ENCODE results near the gene HMGB4.

The HMGB4 gene

DNA sequence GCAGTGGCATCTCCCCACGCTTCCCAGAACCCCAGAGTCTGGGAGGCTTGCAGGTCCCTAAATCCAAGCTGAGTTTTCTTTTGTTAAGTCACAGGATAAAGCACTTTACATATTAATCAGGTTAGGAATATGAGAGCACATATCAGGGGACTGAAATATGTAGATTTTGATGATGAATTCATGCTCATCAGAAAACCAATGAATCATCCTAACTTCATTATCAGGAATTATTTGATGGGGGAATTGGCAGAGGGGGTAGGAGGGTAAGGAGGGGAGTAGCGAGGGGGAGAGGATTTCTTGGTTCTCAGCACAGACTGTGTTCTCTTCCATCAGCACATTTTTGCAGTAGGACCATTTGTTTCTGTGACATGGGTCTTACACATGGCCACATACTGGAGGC lies 32.1 kb downstream of the HMGB4 start:
- Histone ChIP-seq H3K4me2 (no peak overlapping the region), H3K9ac (no peak overlapping the region), H2AFZ (ENCODE audit: low read depth) (no peak overlapping the region), H3K4me1 (ENCODE audit: low read depth, poor library complexity, severe bottlenecking) (no peaks in the 10 kb centered on the region), H3K36me3 (ENCODE audit: insufficient read depth) (no peaks in the 10 kb centered on the region), H3K27me3 (ENCODE audit: insufficient read depth, low read depth) (no peaks in the 10 kb centered on the region), H3K79me2 (ENCODE audit: insufficient read depth, low read depth) (no peaks in the 10 kb centered on the region), H4K20me1 (ENCODE audit: insufficient read depth) (no peaks in the 10 kb centered on the region), H3K4me3 (IDR thresholded peaks at IDR 0.05; ENCODE audit: insufficient read depth, low read depth, low read length) (no peak overlapping the region), H3K27ac (no peak overlapping the region)
- TF ChIP-seq, protein P1, sequence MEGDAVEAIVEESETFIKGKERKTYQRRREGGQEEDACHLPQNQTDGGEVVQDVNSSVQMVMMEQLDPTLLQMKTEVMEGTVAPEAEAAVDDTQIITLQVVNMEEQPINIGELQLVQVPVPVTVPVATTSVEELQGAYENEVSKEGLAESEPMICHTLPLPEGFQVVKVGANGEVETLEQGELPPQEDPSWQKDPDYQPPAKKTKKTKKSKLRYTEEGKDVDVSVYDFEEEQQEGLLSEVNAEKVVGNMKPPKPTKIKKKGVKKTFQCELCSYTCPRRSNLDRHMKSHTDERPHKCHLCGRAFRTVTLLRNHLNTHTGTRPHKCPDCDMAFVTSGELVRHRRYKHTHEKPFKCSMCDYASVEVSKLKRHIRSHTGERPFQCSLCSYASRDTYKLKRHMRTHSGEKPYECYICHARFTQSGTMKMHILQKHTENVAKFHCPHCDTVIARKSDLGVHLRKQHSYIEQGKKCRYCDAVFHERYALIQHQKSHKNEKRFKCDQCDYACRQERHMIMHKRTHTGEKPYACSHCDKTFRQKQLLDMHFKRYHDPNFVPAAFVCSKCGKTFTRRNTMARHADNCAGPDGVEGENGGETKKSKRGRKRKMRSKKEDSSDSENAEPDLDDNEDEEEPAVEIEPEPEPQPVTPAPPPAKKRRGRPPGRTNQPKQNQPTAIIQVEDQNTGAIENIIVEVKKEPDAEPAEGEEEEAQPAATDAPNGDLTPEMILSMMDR (conservative IDR thresholded peaks at IDR 0.05; ENCODE audit: low read depth, low read length) = no peak

DNA sequence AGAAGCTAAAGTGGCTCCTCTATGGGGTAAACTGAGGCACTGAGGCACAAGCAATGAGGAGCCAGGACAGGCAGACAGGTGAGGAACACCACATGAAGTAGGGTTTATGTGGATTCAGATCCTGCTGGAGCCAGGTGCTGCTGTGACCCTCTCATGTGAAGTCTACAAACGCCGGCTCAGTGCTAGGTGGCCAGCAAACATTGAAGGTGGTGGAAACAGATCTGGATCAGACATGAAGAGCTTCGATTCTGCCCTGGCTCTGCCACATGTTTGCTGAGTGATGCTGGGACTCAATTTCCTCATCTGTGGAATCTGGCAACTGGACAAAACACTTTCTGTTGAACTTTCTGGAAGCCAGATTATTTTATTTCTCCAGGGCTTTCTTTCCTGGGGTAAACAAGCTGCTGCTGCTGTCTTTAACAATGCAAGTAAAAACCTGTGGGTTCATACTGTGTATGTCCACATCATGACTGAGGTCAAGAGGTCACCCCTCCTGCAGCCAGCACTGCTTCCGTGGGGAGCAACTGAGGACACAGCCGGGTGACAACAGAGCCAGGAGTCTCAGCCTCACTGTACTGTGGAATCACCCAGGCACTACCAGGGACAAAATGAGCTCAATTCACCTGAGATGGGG lies 33.3 kb downstream of the HMGB4 start:
- H2AFZ ChIP-seq (ENCODE audit: low read depth) = no peak overlapping the region
- no peaks in the 10 kb centered on the region for H4K20me1 ChIP-seq (ENCODE audit: insufficient read depth)
- no peak overlapping the region for H3K9ac ChIP-seq
- no peaks in the 10 kb centered on the region for H3K4me1 ChIP-seq (ENCODE audit: low read depth, poor library complexity, severe bottlenecking)
- H3K27me3 ChIP-seq (ENCODE audit: insufficient read depth, low read depth) = no peaks in the 10 kb centered on the region
- no peak overlapping the region for H3K4me3 ChIP-seq (IDR thresholded peaks at IDR 0.05; ENCODE audit: insufficient read depth, low read depth, low read length)
- H3K36me3 ChIP-seq (ENCODE audit: insufficient read depth) = no peaks in the 10 kb centered on the region
- no peak overlapping the region for H3K27ac ChIP-seq
- TF ChIP-seq, protein P1 (conservative IDR thresholded peaks at IDR 0.05; ENCODE audit: low read depth, low read length) = no peak
- H3K79me2 ChIP-seq (ENCODE audit: insufficient read depth, low read depth) = no peaks in the 10 kb centered on the region
- H3K4me2 ChIP-seq = no peak overlapping the region

DNA sequence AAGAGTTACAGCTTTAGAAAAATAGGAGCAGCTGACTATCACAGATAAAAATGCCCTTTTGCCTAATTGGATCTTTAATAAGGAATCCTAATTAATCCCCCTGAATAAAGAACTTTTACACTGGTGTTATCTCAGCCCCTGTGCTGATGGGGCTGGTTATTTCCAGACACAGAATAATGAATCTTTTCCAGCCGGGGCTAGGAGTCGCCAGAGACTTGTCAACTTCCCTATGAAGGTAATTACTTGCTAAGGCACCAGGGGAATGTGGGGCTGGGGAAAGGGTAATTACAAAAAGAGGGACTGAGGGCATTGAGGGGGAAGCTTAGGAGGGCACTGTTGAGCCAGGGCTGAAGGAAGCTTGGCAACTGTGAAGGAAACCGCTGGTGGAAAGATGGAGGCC lies 34.5 kb downstream of the HMGB4 start:
- H3K4me2 ChIP-seq = no peak overlapping the region
- H3K9ac ChIP-seq = no peak overlapping the region
- H3K4me3 ChIP-seq (IDR thresholded peaks at IDR 0.05; ENCODE audit: insufficient read depth, low read depth, low read length) = no peak overlapping the region
- H3K27ac ChIP-seq = no peak overlapping the region
- no peak overlapping the region for H2AFZ ChIP-seq (ENCODE audit: low read depth)
- no peaks in the 10 kb centered on the region for H3K27me3 ChIP-seq (ENCODE audit: insufficient read depth, low read depth)
- H3K79me2 ChIP-seq (ENCODE audit: insufficient read depth, low read depth) = no peaks in the 10 kb centered on the region
- no peaks in the 10 kb centered on the region for H3K36me3 ChIP-seq (ENCODE audit: insufficient read depth)
- no peaks in the 10 kb centered on the region for H3K4me1 ChIP-seq (ENCODE audit: low read depth, poor library complexity, severe bottlenecking)
- H4K20me1 ChIP-seq (ENCODE audit: insufficient read depth) = no peaks in the 10 kb centered on the region
- TF ChIP-seq, protein P1 (conservative IDR thresholded peaks at IDR 0.05; ENCODE audit: low read depth, low read length) = no peak

DNA sequence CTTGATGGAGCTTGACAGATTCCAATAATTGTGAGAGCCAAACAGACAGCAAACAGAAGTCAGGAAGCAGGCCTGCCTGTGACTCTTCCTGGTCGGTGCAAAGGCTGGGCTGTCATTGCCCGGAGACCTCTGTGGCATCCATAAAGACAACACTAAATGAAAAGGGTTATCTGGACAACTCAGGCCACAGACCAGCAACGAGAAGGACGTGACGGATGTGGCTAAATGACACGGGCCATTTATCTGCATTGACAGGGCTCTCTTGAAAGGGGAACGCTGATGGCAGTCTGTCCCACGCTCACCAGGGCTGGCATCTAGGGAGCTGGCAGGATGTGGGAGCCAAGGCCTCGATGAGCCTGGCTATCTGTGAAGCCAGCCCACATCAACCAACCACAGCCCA lies 35.0 kb downstream of the HMGB4 start:
- H2AFZ ChIP-seq (ENCODE audit: low read depth) = no peak overlapping the region
- TF ChIP-seq, protein P1 (conservative IDR thresholded peaks at IDR 0.05; ENCODE audit: low read depth, low read length) = no peak
- H3K4me2 ChIP-seq = no peak overlapping the region
- no peaks in the 10 kb centered on the region for H3K36me3 ChIP-seq (ENCODE audit: insufficient read depth)
- no peaks in the 10 kb centered on the region for H3K79me2 ChIP-seq (ENCODE audit: insufficient read depth, low read depth)
- no peak overlapping the region for H3K9ac ChIP-seq
- no peaks in the 10 kb centered on the region for H4K20me1 ChIP-seq (ENCODE audit: insufficient read depth)
- H3K27me3 ChIP-seq (ENCODE audit: insufficient read depth, low read depth) = no peaks in the 10 kb centered on the region
- H3K27ac ChIP-seq = no peak overlapping the region
- no peak overlapping the region for H3K4me3 ChIP-seq (IDR thresholded peaks at IDR 0.05; ENCODE audit: insufficient read depth, low read depth, low read length)
- no peaks in the 10 kb centered on the region for H3K4me1 ChIP-seq (ENCODE audit: low read depth, poor library complexity, severe bottlenecking)
